MM.1S (cell line): Measurements from ENCODE around the gene FAM107B.

Source experiments
- DNase-seq: peaks from one replicate; pipeline ENCODE4 v3.0.0-alpha.2; 2015
- H2AFZ ChIP-seq: fragments of 300-600 bp; sonication (generic); 2 replicates; pipeline ENCODE4 v1.6.0; 2016; ENCODE audit warnings: antibody characterized with exemption, low read length
- H3F3A ChIP-seq: fragments of 300-600 bp; sonication (generic); 2 replicates; pipeline ENCODE4 v1.6.1; 2016; ENCODE audit warnings: mild to moderate bottlenecking, antibody characterized with exemption, low read length, moderate library complexity, mixed read lengths; ENCODE audit not compliant: insufficient read depth
- H3K27ac ChIP-seq: fragments of 300-600 bp; sonication (generic); 2 replicates; pipeline ENCODE4 v1.5.1; 2016; ENCODE audit warnings: mild to moderate bottlenecking, low read length
- H3K27me3 ChIP-seq: fragments of 300-600 bp; sonication (generic); replicated peaks from 2 replicates; pipeline ENCODE4 v1.6.0; 2016; ENCODE audit warnings: low read length; ENCODE audit not compliant: insufficient read depth
- H3K36me3 ChIP-seq: fragments of 300-600 bp; sonication (generic); replicated peaks from 2 replicates; pipeline ENCODE4 v1.6.1; 2016; ENCODE audit warnings: mild to moderate bottlenecking, low read length, mixed read lengths; ENCODE audit not compliant: insufficient read depth
- H3K4me1 ChIP-seq: fragments of 300-600 bp; sonication (generic); 2 replicates; pipeline ENCODE4 v1.6.1; 2016; ENCODE audit warnings: low read length, mixed read lengths
- H3K4me2 ChIP-seq: fragments of 300-600 bp; sonication (generic); 2 replicates; pipeline ENCODE4 v1.6.0; 2016; ENCODE audit warnings: low read depth, low read length
- H3K4me3 ChIP-seq: fragments of 300-600 bp; sonication (generic); 2 replicates; pipeline ENCODE4 v1.5.1; 2016; ENCODE audit warnings: low read length, mixed read lengths
- H3K79me2 ChIP-seq: fragments of 300-600 bp; sonication (generic); 2 replicates; pipeline ENCODE4 v1.6.1; 2016; ENCODE audit warnings: mixed run types, low read length, mixed read lengths
- H3K9ac ChIP-seq: fragments of 300-600 bp; sonication (generic); 2 replicates; pipeline ENCODE4 v1.6.1; 2016; ENCODE audit warnings: low read length, mixed read lengths
- H3K9me2 ChIP-seq: fragments of 300-600 bp; sonication (generic); replicated peaks from 2 replicates; pipeline ENCODE4 v1.6.1; 2016; ENCODE audit warnings: mild to moderate bottlenecking, low read length, mixed read lengths; ENCODE audit not compliant: insufficient read depth
- H3K9me3 ChIP-seq: fragments of 300-600 bp; sonication (generic); replicated peaks from 2 replicates; pipeline ENCODE4 v1.6.1; 2016; ENCODE audit warnings: mild to moderate bottlenecking, low read length, mixed read lengths; ENCODE audit not compliant: insufficient read depth
- H4K20me1 ChIP-seq: fragments of 300-600 bp; sonication (generic); 2 replicates; pipeline ENCODE4 v1.6.1; 2016; ENCODE audit warnings: mild to moderate bottlenecking, low read length, moderate library complexity, mixed read lengths; ENCODE audit not compliant: insufficient read depth
- EZH2 ChIP-seq: fragments of 300-600 bp; sonication (generic); optimal IDR thresholded peaks from 2 replicates; pipeline ENCODE3; 2017; ENCODE audit warnings: low read depth, mild to moderate bottlenecking, antibody characterized with exemption, low read length, mixed read lengths
- EZH2phosphoT487 ChIP-seq: fragments of 300-600 bp; sonication (generic); IDR thresholded peaks from 2 replicates; pipeline ENCODE4 v1.6.1; 2018; ENCODE audit warnings: antibody characterized with exemption, low read length
- TF ChIP-seq, protein P1 (sequence below): fragments of 300-600 bp; sonication (generic); IDR thresholded peaks from 2 replicates; pipeline ENCODE4 v1.5.1; 2016; ENCODE audit warnings: antibody characterized with exemption, low read length, mixed read lengths

FAM107B gene

DNA sequence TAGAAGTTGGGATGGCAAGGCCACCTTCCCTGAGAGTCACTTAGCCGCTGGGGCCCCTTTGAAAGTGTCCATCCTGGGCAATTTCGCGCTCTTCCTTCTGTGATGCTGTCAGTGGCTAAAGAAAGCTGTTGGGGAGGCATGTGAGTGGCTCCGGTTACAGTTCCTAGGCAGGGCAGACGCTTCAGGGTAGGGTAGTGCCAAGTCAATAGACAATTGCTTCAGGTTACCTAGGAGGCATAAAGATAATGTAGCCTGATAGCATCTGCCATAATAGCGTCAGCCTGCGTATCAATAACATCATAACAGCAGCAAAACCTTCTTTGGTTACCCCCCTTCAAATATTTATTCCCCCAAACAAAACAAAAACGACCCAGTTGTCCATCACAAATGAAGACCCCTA is at the start of gene FAM107B:
Gene FAM107B (minus strand): TSS at position 101 of the 400 bp plus-strand sequence. CDS start 234 bp downstream, outside the sequence.
- no peaks in the 10 kb centered on the region for H4K20me1 ChIP-seq
- no peak within 1 kb of the TSS for H3K4me2 ChIP-seq
- no peak for DNase-seq
- no peaks in the 10 kb centered on the region for H3K9me2 ChIP-seq
- no peaks in the 10 kb centered on the region for H3K9me3 ChIP-seq
- no peak within 1 kb of the TSS for H3K27ac ChIP-seq
- no peaks in the 10 kb centered on the region for H3K4me1 ChIP-seq
- no peaks in the 10 kb centered on the region for H3K27me3 ChIP-seq
- no peaks in the 10 kb centered on the region for H3F3A ChIP-seq
- no peak within 1 kb of the TSS for H2AFZ ChIP-seq
- H3K36me3 ChIP-seq: no peaks in the 10 kb centered on the region
- no peak for TF ChIP-seq EZH2phosphoT487
- TF ChIP-seq, protein P1, sequence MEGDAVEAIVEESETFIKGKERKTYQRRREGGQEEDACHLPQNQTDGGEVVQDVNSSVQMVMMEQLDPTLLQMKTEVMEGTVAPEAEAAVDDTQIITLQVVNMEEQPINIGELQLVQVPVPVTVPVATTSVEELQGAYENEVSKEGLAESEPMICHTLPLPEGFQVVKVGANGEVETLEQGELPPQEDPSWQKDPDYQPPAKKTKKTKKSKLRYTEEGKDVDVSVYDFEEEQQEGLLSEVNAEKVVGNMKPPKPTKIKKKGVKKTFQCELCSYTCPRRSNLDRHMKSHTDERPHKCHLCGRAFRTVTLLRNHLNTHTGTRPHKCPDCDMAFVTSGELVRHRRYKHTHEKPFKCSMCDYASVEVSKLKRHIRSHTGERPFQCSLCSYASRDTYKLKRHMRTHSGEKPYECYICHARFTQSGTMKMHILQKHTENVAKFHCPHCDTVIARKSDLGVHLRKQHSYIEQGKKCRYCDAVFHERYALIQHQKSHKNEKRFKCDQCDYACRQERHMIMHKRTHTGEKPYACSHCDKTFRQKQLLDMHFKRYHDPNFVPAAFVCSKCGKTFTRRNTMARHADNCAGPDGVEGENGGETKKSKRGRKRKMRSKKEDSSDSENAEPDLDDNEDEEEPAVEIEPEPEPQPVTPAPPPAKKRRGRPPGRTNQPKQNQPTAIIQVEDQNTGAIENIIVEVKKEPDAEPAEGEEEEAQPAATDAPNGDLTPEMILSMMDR: no peak
- no peak for TF ChIP-seq EZH2
- no peak within 1 kb of the TSS for H3K4me3 ChIP-seq
- no peak within 1 kb of the TSS for H3K9ac ChIP-seq
- no peaks in the 10 kb centered on the region for H3K79me2 ChIP-seq

DNA sequence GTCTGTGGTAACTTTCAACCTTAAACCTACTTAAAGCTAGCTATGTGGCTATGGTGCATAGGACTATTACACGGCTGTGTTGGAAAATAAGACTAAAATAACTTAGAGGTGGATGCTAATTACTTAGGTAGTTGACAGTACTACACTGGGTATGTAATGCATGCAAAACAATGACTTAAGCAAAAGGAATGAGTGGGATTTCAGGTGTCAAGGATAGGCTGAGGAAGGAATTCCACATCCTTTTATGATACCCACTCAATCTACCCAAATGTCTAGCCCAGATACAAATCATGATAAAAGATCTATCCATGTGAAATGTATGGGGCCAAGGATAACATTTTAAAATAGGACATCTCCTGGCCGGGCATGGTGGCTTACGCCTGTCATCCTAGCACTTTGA is 49.3 kb upstream of the FAM107B start:
- Histone ChIP-seq H2AFZ (no peak overlapping the region), H3K4me3 (no peak overlapping the region), H3K9me3 (no peaks in the 10 kb centered on the region), H3K4me2 (no peak overlapping the region), H3K9ac (no peak overlapping the region), H3K27me3 (no peaks in the 10 kb centered on the region), H3K4me1 (peaks cover 13% of the 10 kb centered on the region), H3K27ac (no peak overlapping the region), H3F3A (peaks cover 10% of the 10 kb centered on the region), H4K20me1 (no peaks in the 10 kb centered on the region), H3K36me3 (no peaks in the 10 kb centered on the region), H3K79me2 (no peaks in the 10 kb centered on the region), H3K9me2 (no peaks in the 10 kb centered on the region)
- no peak for DNase-seq
- TF ChIP-seq EZH2 (no peak), EZH2phosphoT487 (no peak)
- TF ChIP-seq, protein P1: no peak

DNA sequence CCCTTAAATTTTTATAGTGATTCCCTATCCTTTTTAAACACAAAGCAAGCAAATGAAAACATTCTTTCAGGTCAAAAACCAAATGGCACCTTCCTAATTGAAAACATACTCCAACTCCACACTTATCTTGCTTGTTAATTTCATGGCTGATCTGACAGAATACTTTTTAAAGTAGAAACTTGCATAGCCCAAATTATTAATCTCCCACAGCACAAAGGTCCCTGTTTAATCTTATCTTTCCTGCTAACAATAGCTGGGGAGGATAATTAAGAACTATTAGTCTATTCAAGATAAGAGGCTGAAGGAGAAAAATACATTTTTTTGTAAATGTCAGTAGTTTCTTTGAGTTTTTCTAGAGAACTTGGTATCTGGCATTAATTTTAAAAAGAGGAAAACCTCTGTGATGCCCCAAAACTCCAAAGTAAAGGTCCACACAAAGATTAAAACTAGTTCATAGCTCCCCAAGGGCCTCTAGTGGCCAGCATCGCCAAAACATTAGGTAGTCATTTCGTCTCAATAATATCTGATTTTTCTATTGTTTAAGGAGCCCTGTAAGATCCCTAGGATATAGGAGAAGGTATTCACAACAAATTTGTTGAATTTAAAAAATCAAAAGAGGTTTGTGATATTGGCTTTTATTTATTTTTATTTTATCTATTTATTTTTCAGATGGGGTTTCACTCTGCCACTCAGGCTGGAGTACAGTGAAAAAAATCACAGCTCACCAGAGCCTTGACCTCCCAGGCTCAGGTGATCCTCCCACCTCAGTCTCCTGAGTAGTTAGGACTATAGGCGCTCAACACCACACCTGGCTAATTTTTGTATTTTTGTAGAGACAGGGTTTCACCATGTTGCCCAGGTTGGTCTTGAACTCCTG is 48.4 kb upstream of the FAM107B start:
- Histone ChIP-seq H3K36me3 (no peaks in the 10 kb centered on the region), H3K4me3 (no peak overlapping the region), H3F3A (peaks cover 10% of the 10 kb centered on the region), H4K20me1 (no peaks in the 10 kb centered on the region), H2AFZ (no peak overlapping the region), H3K27ac (no peak overlapping the region), H3K27me3 (no peaks in the 10 kb centered on the region), H3K9me2 (no peaks in the 10 kb centered on the region), H3K4me2 (no peak overlapping the region), H3K79me2 (no peaks in the 10 kb centered on the region), H3K9me3 (no peaks in the 10 kb centered on the region), H3K4me1 (peaks cover 13% of the 10 kb centered on the region), H3K9ac (no peak overlapping the region)
- TF ChIP-seq, protein P1: peak; percentile 69
- no peak for TF ChIP-seq EZH2phosphoT487
- peak; percentile 68 for DNase-seq
